GM06990 (cell line): ENCODE data around the gene GFPT1.
"Not testable (repeated sequence)": the region's sequence is repeated elsewhere in the genome, so short reads cannot be mapped to it uniquely, and the experiment has no call there.

ENCODE experiments used
- DNase-seq: peaks from one replicate; pipeline ENCODE4 v3.0.0-alpha.2; 2011; ENCODE audit not compliant: insufficient read length; ENCODE audit errors: extremely low read depth
- H3K27me3 ChIP-seq: replicated peaks from 2 replicates; pipeline ENCODE4 v1.6.0; 2011; ENCODE audit warnings: low read length; ENCODE audit not compliant: control insufficient read depth, insufficient read depth
- H3K36me3 ChIP-seq: 2 replicates; pipeline ENCODE4 v1.5.1; 2011; ENCODE audit warnings: low read length; ENCODE audit not compliant: control insufficient read depth, insufficient read depth
- H3K4me3 ChIP-seq: replicated peaks from 2 replicates; pipeline ENCODE4 v1.5.1; 2011; ENCODE audit warnings: low read depth, mild to moderate bottlenecking, control low read depth, low read length
- CTCF ChIP-seq: IDR thresholded peaks from 2 replicates; pipeline ENCODE4 v1.5.1; 2011; ENCODE audit warnings: low read length, control low read depth, mild to moderate bottlenecking, inconsistent platforms; ENCODE audit not compliant: insufficient read depth, poor library complexity, severe bottlenecking

Gene GFPT1

GRCh38 chr2:69424419-69424818 lies 37.4 kb upstream of the GFPT1 start:
- Histone ChIP-seq H3K4me3 (no peak overlapping the region), H3K27me3 (no peaks in the 10 kb centered on the region), H3K36me3 (no peaks in the 10 kb centered on the region; the same call in 1 of the 2 replicates)
- TF ChIP-seq CTCF = no peak
- no peak for DNase-seq

GRCh38 chr2:69422198-69422597 lies 35.2 kb upstream of the GFPT1 start:
- Histone ChIP-seq H3K27me3 (no peaks in the 10 kb centered on the region), H3K4me3 (no peak overlapping the region), H3K36me3 (no peaks in the 10 kb centered on the region; the same call in none of the 2 replicates)
- no peak for DNase-seq
- TF ChIP-seq CTCF = no peak

- H3K36me3 ChIP-seq, H3K27me3 ChIP-seq, H3K4me3 ChIP-seq: not testable (repeated sequence)
These were observed 32.1 kb upstream of the GFPT1 start for GRCh38 chr2:69419111-69419510.

GRCh38 chr2:69416147-69416546 lies 29.1 kb upstream of the GFPT1 start:
- H3K36me3 ChIP-seq = no peaks in the 10 kb centered on the region; the same call in none of the 2 replicates
- no peaks in the 10 kb centered on the region for H3K27me3 ChIP-seq
- TF ChIP-seq CTCF = no peak

More at GRCh38 chr2:69419111-69419510, 32.1 kb upstream of the GFPT1 start:
- DNase-seq = not testable (repeated sequence)

GRCh38 chr2:69411120-69411519 lies 24.1 kb upstream of the GFPT1 start:
- H3K27me3 ChIP-seq = no peaks in the 10 kb centered on the region
- no peak overlapping the region for H3K4me3 ChIP-seq
- DNase-seq = no peak
- H3K36me3 ChIP-seq = no peaks in the 10 kb centered on the region; the same call in none of the 2 replicates
- TF ChIP-seq CTCF = no peak

More at GRCh38 chr2:69416147-69416546, 29.1 kb upstream of the GFPT1 start:
- no peak for DNase-seq
- H3K4me3 ChIP-seq = no peak overlapping the region

GRCh38 chr2:69405306-69405705 lies 18.3 kb upstream of the GFPT1 start:
- TF ChIP-seq CTCF = no peak
- H3K36me3 ChIP-seq = peaks cover 2% of the 10 kb centered on the region
- H3K27me3 ChIP-seq = no peaks in the 10 kb centered on the region
- no peak for DNase-seq
- no peak overlapping the region for H3K4me3 ChIP-seq
